OCI-LY1 (cell line): Measurements from ENCODE around the gene FREY1.

Experiments
- H2AFZ ChIP-seq: fragments of 200-600 bp; sonication (generic), shearing (Covaris generic); 2 replicates; pipeline ENCODE4 v1.6.0; 2014; ENCODE audit warnings: antibody characterized with exemption, mild to moderate bottlenecking, low read length
- H3F3A ChIP-seq: fragments of 200-600 bp; sonication (generic), shearing (Covaris generic); 2 replicates; pipeline ENCODE4 v1.6.0; 2014; ENCODE audit warnings: mild to moderate bottlenecking, antibody characterized with exemption, low read length, moderate library complexity; ENCODE audit not compliant: insufficient read depth
- H3K27ac ChIP-seq: fragments of 200-600 bp; sonication (generic); 2 replicates; pipeline ENCODE4 v1.5.1; 2014; ENCODE audit warnings: low read length, mixed run types, mild to moderate bottlenecking, low read depth; ENCODE audit not compliant: poor library complexity, severe bottlenecking
- H3K27me3 ChIP-seq: fragments of 200-600 bp; sonication (generic); 2 replicates; pipeline ENCODE4 v1.6.0; 2014; ENCODE audit warnings: antibody characterized with exemption, mild to moderate bottlenecking, low read length, moderate library complexity; ENCODE audit not compliant: insufficient read depth
- H3K36me3 ChIP-seq: fragments of 200-600 bp; sonication (generic); 2 replicates; pipeline ENCODE4 v1.6.1; 2014; ENCODE audit warnings: mild to moderate bottlenecking, antibody characterized with exemption, low read length, moderate library complexity, mixed read lengths; ENCODE audit not compliant: insufficient read depth
- H3K4me1 ChIP-seq: fragments of 200-600 bp; sonication (generic); 2 replicates; pipeline ENCODE4 v1.5.1; 2014; ENCODE audit warnings: mild to moderate bottlenecking, low read length, moderate library complexity; ENCODE audit not compliant: insufficient read depth, severe bottlenecking
- H3K4me2 ChIP-seq: fragments of 200-600 bp; sonication (generic), shearing (Covaris generic); 2 replicates; pipeline ENCODE4 v1.6.1; 2014; ENCODE audit warnings: low read length
- H3K4me3 ChIP-seq: fragments of 200-600 bp; sonication (generic); 2 replicates; pipeline ENCODE4 v1.5.1; 2014; ENCODE audit warnings: low read length, low read depth, mild to moderate bottlenecking, mixed read lengths; ENCODE audit not compliant: poor library complexity, severe bottlenecking
- H3K79me2 ChIP-seq: fragments of 200-600 bp; shearing (Covaris generic); 2 replicates; pipeline ENCODE4 v1.6.1; 2016; ENCODE audit warnings: mixed run types, low read length, mixed read lengths; ENCODE audit not compliant: insufficient read depth
- H3K9ac ChIP-seq: fragments of 200-600 bp; sonication (generic), shearing (Covaris generic); 2 replicates; pipeline ENCODE4 v1.6.1; 2014; ENCODE audit warnings: mild to moderate bottlenecking, low read length, mixed read lengths
- H3K9me2 ChIP-seq: fragments of 200-600 bp; sonication (generic), shearing (Covaris generic); 2 replicates; pipeline ENCODE4 v1.6.1; 2014; ENCODE audit warnings: low read depth, mild to moderate bottlenecking, low read length, mixed read lengths
- H3K9me3 ChIP-seq: fragments of 200-600 bp; shearing (Covaris generic); 2 replicates; pipeline ENCODE4 v1.6.1; 2014; ENCODE audit warnings: low read length, mixed read lengths
- H4K20me1 ChIP-seq: fragments of 200-600 bp; sonication (generic), shearing (Covaris generic); 2 replicates; pipeline ENCODE4 v1.6.0; 2016; ENCODE audit warnings: mild to moderate bottlenecking, low read length; ENCODE audit not compliant: insufficient read depth
- EZH2 ChIP-seq: fragments of 200-600 bp; sonication (generic), shearing (Covaris generic); IDR thresholded peaks from 2 replicates; pipeline ENCODE4 v1.8.0; 2017; ENCODE audit warnings: borderline replicate concordance, mixed run types, mild to moderate bottlenecking, antibody characterized with exemption, low read length, moderate library complexity, mixed read lengths
- TF ChIP-seq, protein P1 (sequence below): fragments of 200-600 bp; sonication (generic), shearing (Covaris generic); IDR thresholded peaks from 2 replicates; pipeline ENCODE4 v1.5.1; 2017; ENCODE audit warnings: mild to moderate bottlenecking, antibody characterized with exemption, low read length, moderate library complexity, mixed read lengths

FREY1 gene

DNA sequence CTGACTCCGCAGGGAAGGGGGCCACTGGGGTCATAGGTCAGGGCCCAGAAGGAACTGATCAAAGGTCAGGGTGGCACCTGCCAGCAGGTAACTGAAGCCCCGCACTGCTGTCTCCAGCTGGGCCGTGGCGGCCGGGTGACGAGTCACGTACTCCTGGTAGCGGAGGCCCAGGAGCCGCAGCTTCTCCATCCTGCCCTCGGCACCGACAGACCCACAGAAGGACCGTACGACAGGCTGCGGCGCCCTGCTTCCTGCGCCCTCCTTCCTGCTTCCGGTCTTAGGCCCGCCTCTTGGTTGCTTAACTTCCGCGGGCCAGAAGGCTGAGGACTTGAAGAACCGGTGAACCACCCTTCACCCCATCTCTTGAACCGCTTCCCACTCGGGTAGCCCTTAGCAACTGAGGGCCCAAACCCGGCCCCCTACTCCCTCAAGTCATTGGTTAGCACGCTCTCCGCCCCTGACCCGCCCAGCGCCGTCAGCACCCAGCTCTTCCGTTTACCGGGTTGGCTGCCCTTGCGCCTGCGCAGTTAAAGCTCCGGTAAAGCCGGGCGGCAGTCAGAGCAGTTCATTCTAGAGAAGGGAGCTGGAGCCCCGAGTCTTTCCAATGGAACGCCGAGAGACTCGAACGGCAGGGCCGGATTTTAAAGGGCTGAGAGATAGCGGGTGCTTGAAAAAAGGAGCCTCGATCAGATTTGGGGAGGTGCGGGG lies 10.7 kb upstream of the FREY1 start, which contains the start of gene PEX16:
PEX16 (minus strand) TSS at position 255 of the 708 bp plus-strand sequence; CDS start at position 189, 66 bp downstream.
- TF ChIP-seq, protein P1, sequence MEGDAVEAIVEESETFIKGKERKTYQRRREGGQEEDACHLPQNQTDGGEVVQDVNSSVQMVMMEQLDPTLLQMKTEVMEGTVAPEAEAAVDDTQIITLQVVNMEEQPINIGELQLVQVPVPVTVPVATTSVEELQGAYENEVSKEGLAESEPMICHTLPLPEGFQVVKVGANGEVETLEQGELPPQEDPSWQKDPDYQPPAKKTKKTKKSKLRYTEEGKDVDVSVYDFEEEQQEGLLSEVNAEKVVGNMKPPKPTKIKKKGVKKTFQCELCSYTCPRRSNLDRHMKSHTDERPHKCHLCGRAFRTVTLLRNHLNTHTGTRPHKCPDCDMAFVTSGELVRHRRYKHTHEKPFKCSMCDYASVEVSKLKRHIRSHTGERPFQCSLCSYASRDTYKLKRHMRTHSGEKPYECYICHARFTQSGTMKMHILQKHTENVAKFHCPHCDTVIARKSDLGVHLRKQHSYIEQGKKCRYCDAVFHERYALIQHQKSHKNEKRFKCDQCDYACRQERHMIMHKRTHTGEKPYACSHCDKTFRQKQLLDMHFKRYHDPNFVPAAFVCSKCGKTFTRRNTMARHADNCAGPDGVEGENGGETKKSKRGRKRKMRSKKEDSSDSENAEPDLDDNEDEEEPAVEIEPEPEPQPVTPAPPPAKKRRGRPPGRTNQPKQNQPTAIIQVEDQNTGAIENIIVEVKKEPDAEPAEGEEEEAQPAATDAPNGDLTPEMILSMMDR: no peak
- no peak for TF ChIP-seq EZH2
- no peaks in the 10 kb centered on the region for H3K27me3 ChIP-seq
- peaks cover 38% of the 10 kb centered on the region for H3K4me1 ChIP-seq
- H3K36me3 ChIP-seq: peaks cover 35% of the 10 kb centered on the region
- H3K9ac ChIP-seq: peak within 1 kb of the TSS; percentile 92
- no peaks in the 10 kb centered on the region for H3F3A ChIP-seq
- no peaks in the 10 kb centered on the region for H3K9me3 ChIP-seq
- peak within 1 kb of the TSS; percentile 89 for H2AFZ ChIP-seq
- H3K79me2 ChIP-seq: 0 out of 2 replicates have a peak, but pooled peaks cover 3% of the 10 kb centered on the region
- peak within 1 kb of the TSS; percentile 99 for H3K4me3 ChIP-seq
- peak within 1 kb of the TSS; percentile 98 for H3K4me2 ChIP-seq
- H3K27ac ChIP-seq: peak within 1 kb of the TSS; percentile 93
- H3K9me2 ChIP-seq: no peaks in the 10 kb centered on the region
- no peaks in the 10 kb centered on the region for H4K20me1 ChIP-seq

DNA sequence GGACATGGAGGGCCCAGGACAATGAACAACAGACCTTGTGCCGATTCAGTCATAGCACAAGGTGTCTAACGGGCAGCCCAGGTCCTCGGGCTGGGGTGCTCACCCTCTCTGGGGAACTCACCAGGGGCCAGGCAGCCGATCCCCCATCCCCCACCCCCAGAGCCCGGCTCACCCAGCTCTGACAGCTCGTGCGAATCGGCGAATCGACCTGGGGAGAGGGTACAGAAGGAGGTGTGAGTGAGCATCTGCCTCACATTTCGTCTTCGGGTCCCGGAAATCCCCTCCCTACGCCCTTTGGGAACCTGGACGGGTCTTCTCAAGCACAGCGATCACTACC lies 10.2 kb upstream of the FREY1 start:
- no peaks in the 10 kb centered on the region for H4K20me1 ChIP-seq
- H3K9ac ChIP-seq: peak overlapping the region; percentile 92
- peaks cover 35% of the 10 kb centered on the region for H3K36me3 ChIP-seq
- peak overlapping the region; percentile 93 for H3K27ac ChIP-seq
- no peak overlapping the region for H2AFZ ChIP-seq
- H3K79me2 ChIP-seq: 0 out of 2 replicates have a peak, but pooled peaks cover 3% of the 10 kb centered on the region
- peak overlapping the region; percentile 99 for H3K4me3 ChIP-seq
- TF ChIP-seq, protein P1: no peak
- TF ChIP-seq EZH2: no peak
- peaks cover 33% of the 10 kb centered on the region for H3K4me1 ChIP-seq
- H3K9me3 ChIP-seq: no peaks in the 10 kb centered on the region
- H3F3A ChIP-seq: no peaks in the 10 kb centered on the region
- peak overlapping the region; percentile 98 for H3K4me2 ChIP-seq
- no peaks in the 10 kb centered on the region for H3K27me3 ChIP-seq
- H3K9me2 ChIP-seq: no peaks in the 10 kb centered on the region

DNA sequence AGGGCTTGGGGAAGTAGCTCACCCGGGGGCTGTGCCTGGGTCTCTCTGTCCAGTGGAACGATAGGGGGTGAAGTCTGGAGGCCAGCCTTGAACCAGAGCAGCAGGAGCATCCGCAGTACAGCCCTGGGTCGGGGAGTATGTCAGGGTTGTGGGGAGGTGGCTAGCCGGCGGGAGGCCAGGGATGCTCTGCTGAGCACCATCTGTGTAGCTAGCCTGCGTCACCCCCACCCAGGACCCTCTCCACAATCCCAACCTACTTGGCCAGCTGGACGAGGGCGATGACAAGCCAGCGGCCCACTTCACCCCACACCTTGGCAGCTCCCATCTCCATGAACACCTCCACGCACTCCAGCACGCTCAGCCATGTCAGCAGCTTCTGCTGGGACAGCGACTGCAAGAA lies 8.4 kb upstream of the FREY1 start:
- peaks cover 25% of the 10 kb centered on the region for H3K4me1 ChIP-seq
- H4K20me1 ChIP-seq: no peaks in the 10 kb centered on the region
- H3K36me3 ChIP-seq: peaks cover 46% of the 10 kb centered on the region
- H3K9ac ChIP-seq: no peak overlapping the region
- no peaks in the 10 kb centered on the region for H3K27me3 ChIP-seq
- TF ChIP-seq EZH2: no peak
- TF ChIP-seq, protein P1: no peak
- 0 out of 2 replicates have a peak, but pooled peaks cover 3% of the 10 kb centered on the region for H3K79me2 ChIP-seq
- H3K9me3 ChIP-seq: no peaks in the 10 kb centered on the region
- no peaks in the 10 kb centered on the region for H3F3A ChIP-seq
- no peak overlapping the region for H3K4me3 ChIP-seq
- no peaks in the 10 kb centered on the region for H3K9me2 ChIP-seq
- no peak overlapping the region for H3K4me2 ChIP-seq
- no peak overlapping the region for H3K27ac ChIP-seq
- no peak overlapping the region for H2AFZ ChIP-seq
